HG03025 (cell line): ENCODE data around the gene KCNQ1.

Source experiments
- ATAC-seq: cut with Tn5 transposase; IDR thresholded peaks from one replicate; pipeline ENCODE4 v1.9.1; 2021; ENCODE audit warnings: mild to moderate bottlenecking, moderate library complexity; ENCODE audit not compliant: unreplicated experiment, low FRiP score

KCNQ1 gene

GRCh38 chr11:2542406-2542805 lies 97.6 kb downstream of the KCNQ1 start:
- ATAC-seq: no peak

GRCh38 chr11:2547806-2548205 lies 103.0 kb downstream of the KCNQ1 start:
- no peak for ATAC-seq

- ATAC-seq: no peak
Measured at GRCh38 chr11:2548596-2548995, 103.8 kb downstream of the KCNQ1 start.

GRCh38 chr11:2549080-2549479 lies 104.3 kb downstream of the KCNQ1 start:
- ATAC-seq: no peak

GRCh38 chr11:2549491-2549875 lies 104.7 kb downstream of the KCNQ1 start:
- no peak for ATAC-seq

GRCh38 chr11:2549876-2550605 lies 105.2 kb downstream of the KCNQ1 start:
- no peak for ATAC-seq

GRCh38 chr11:2550606-2550970 lies 105.8 kb downstream of the KCNQ1 start:
- no peak for ATAC-seq

- ATAC-seq: no peak
Measured at GRCh38 chr11:2551131-2551530, 106.3 kb downstream of the KCNQ1 start.

GRCh38 chr11:2552210-2552609 lies 107.4 kb downstream of the KCNQ1 start:
- no peak for ATAC-seq

- no peak for ATAC-seq
Measured at GRCh38 chr11:2553198-2553597, 108.4 kb downstream of the KCNQ1 start.

- no peak for ATAC-seq
Measured at GRCh38 chr11:2553886-2554285, 109.1 kb downstream of the KCNQ1 start.

- no peak for ATAC-seq
Measured at GRCh38 chr11:2554338-2555207, 109.8 kb downstream of the KCNQ1 start.

- no peak for ATAC-seq
Measured at GRCh38 chr11:2555336-2555735, 110.5 kb downstream of the KCNQ1 start.

- no peak for ATAC-seq
Measured at GRCh38 chr11:2555891-2556290, 111.1 kb downstream of the KCNQ1 start.

- ATAC-seq: no peak
Measured at GRCh38 chr11:2557381-2557780, 112.6 kb downstream of the KCNQ1 start.

- ATAC-seq: no peak
Measured at GRCh38 chr11:2558397-2558796, 113.6 kb downstream of the KCNQ1 start.

- no peak for ATAC-seq
Measured at GRCh38 chr11:2558861-2559526, 114.2 kb downstream of the KCNQ1 start.

GRCh38 chr11:2559527-2560311 lies 114.9 kb downstream of the KCNQ1 start:
- no peak for ATAC-seq

GRCh38 chr11:2561696-2562581 lies 117.1 kb downstream of the KCNQ1 start:
- no peak for ATAC-seq

GRCh38 chr11:2562890-2563212 lies 118.0 kb downstream of the KCNQ1 start:
- ATAC-seq: no peak
